HepG2 (cell line): ENCODE results near the gene LIMS2. TPM values are rescaled to one million over a fixed set of nuclear protein-coding genes. Genes with fewer than 3 reads are reported as not detected.

Source experiments
- ATAC-seq: fragments of 200-7000 bp; cut with Tn5 transposase; 3 replicates; pipeline ENCODE4 v1.9.1; 2020; ENCODE audit warnings: mild to moderate bottlenecking, moderate library complexity
- BruUV-seq: library from RNA; stranded (reverse); fragments of 400-500 nt; replicated peaks from 2 replicates; lab custom pipeline; 2021; lab: Mats Ljungman, UMichigan
- CTCF ChIA-PET: fragments of 300-600 bp; formaldehyde crosslinking; extraction: SDS; loops from one replicate; lab custom pipeline; 2021; ENCODE audit warnings: low total read pairs, inconsistent platforms, low intra/inter-chr PET ratio; lab: Yijun Ruan, JAX
- POLR2A ChIA-PET: fragments of 350-600 bp; sonication (Branson Sonifier 250); formaldehyde crosslinking; loops from one replicate; lab custom pipeline; 2020; ENCODE audit warnings: antibody characterized with exemption, inconsistent platforms; lab: Yijun Ruan, JAX
- DNase-seq: peaks from one replicate; pipeline ENCODE4 v3.0.0-alpha.2; 2015; ENCODE audit warnings: low spot score
- FAIRE-seq: peaks from 3 replicates; lab custom pipeline; 2011; peaks lifted over from hg19 to GRCh38; lab: Jason Lieb, UNC
- H2AFZ ChIP-seq: one replicate; pipeline ENCODE4 v1.6.1; 2011; ENCODE audit warnings: low read length, inconsistent platforms
- H3K27ac ChIP-seq: fragments of 300-600 bp; 3 replicates; pipeline ENCODE4 v1.8.0; 2011; ENCODE audit warnings: mixed run types, mild to moderate bottlenecking, mixed read lengths, low read length, inconsistent platforms; ENCODE audit not compliant: insufficient read depth; ENCODE audit errors: extremely low read length
- H3K27me3 ChIP-seq, 2 experiments: fragments of 200-600 bp in 1 of 2; 2 replicates in 1 of 2; 3 replicates in 1 of 2; pipeline versions ENCODE4 v1.6.0 to v1.8.0; 2011; ENCODE audit warnings: low read length in 2 of 2, mild to moderate bottlenecking in 2 of 2, moderate library complexity in 2 of 2, inconsistent platforms in 1 of 2; ENCODE audit not compliant: insufficient read depth in 2 of 2, control insufficient read depth in 1 of 2
- H3K36me3 ChIP-seq, 2 experiments: fragments of 200-600 bp in 1 of 2; replicated peaks in 1 of 2; 2 replicates in 1 of 2; 3 replicates in 1 of 2; pipeline versions ENCODE4 v1.5.1 to v1.8.0; 2011; ENCODE audit warnings: low read length in 2 of 2, inconsistent platforms in 1 of 2; ENCODE audit not compliant: insufficient read depth in 2 of 2, control insufficient read depth in 1 of 2
- H3K4me1 ChIP-seq: 2 replicates; pipeline ENCODE4 v1.5.1; 2012; ENCODE audit warnings: low read length, inconsistent platforms; ENCODE audit not compliant: insufficient read depth
- H3K4me2 ChIP-seq: 2 replicates; pipeline ENCODE4 v1.6.0; 2011; ENCODE audit warnings: low read depth, low read length, inconsistent platforms
- H3K4me3 ChIP-seq, 3 experiments: fragments of 200-600 bp in 1 of 3; sonication (generic), shearing (Covaris generic) in 1 of 3; replicated peaks in 1 of 3; 2 replicates each; pipeline ENCODE4 v1.5.1; 2011 to 2016; ENCODE audit warnings: low read length in 3 of 3, inconsistent platforms in 2 of 3, low read depth in 2 of 3, mild to moderate bottlenecking in 2 of 3, control low read depth in 1 of 3, mixed read lengths in 1 of 3; ENCODE audit not compliant: insufficient read depth in 1 of 3
- H3K79me2 ChIP-seq: one replicate; pipeline ENCODE4 v1.6.1; 2011; ENCODE audit warnings: low read length, inconsistent platforms; ENCODE audit not compliant: insufficient read depth
- H3K9ac ChIP-seq: 2 replicates; pipeline ENCODE4 v1.6.0; 2011; ENCODE audit warnings: mild to moderate bottlenecking, low read depth, low read length, inconsistent platforms; ENCODE audit not compliant: insufficient read depth
- H3K9me3 ChIP-seq: 2 replicates; pipeline ENCODE4 v1.5.1; 2012; ENCODE audit warnings: mild to moderate bottlenecking, low read length
- H4K20me1 ChIP-seq: 2 replicates; pipeline ENCODE4 v1.6.0; 2011; ENCODE audit warnings: inconsistent platforms, mild to moderate bottlenecking, low read length, moderate library complexity; ENCODE audit not compliant: insufficient read depth
- FOXP1 ChIP-seq, 2 experiments: fragments of 450-650 bp in 1 of 2; IDR thresholded peaks; 2 replicates each; pipeline ENCODE4 v1.6.1; 2017 to 2018; ENCODE audit warnings: antibody characterized with exemption in 1 of 2
- KMT2B ChIP-seq: IDR thresholded peaks from 2 replicates; pipeline ENCODE4 v1.6.1; 2016; ENCODE audit warnings: missing genetic modification reagents, missing compliant biosample characterization
- NCOA5 ChIP-seq: sonication (generic); formaldehyde crosslinking; IDR thresholded peaks from 2 replicates; pipeline ENCODE4 v1.4.0; 2020; ENCODE audit warnings: missing genetic modification reagents
- NR3C1 ChIP-seq: sonication (generic); formaldehyde crosslinking; IDR thresholded peaks from 2 replicates; pipeline ENCODE4 v1.4.0; 2020; ENCODE audit warnings: missing genetic modification reagents
- PPARG ChIP-seq: conservative IDR thresholded peaks from 2 replicates; pipeline ENCODE4 v1.6.1; 2016; ENCODE audit warnings: missing biosample characterization, missing genetic modification reagents
- REPIN1 ChIP-seq: sonication (generic); formaldehyde crosslinking; IDR thresholded peaks from 2 replicates; pipeline ENCODE4 v1.8.0; 2022; ENCODE audit warnings: missing genetic modification reagents, low read depth, mild to moderate bottlenecking, borderline replicate concordance
- SOX13 ChIP-seq, 3 experiments: fragments of 450-650 bp in 1 of 3; sonication (generic) in 1 of 3; formaldehyde crosslinking in 1 of 3; IDR thresholded peaks in 2 of 3; conservative IDR thresholded peaks in 1 of 3; 2 replicates each; pipeline versions ENCODE4 v1.5.0 to v1.6.1; 2016 to 2020; ENCODE audit warnings: antibody characterized with exemption in 1 of 3, mild to moderate bottlenecking in 1 of 3, missing compliant biosample characterization in 1 of 3, missing genetic modification reagents in 1 of 3, moderate library complexity in 1 of 3
- SRF ChIP-seq: IDR thresholded peaks from 2 replicates; pipeline ENCODE4 v1.6.1; 2011; ENCODE audit warnings: mild to moderate bottlenecking, low read depth, low read length, moderate library complexity
- TCF12 ChIP-seq, 2 experiments: fragments of 450-650 bp in 1 of 2; sonication (generic) in 1 of 2; formaldehyde crosslinking in 1 of 2; IDR thresholded peaks; 2 replicates each; pipeline versions ENCODE4 v1.6.1 to v1.8.0; 2017 to 2022; ENCODE audit warnings: antibody characterized with exemption in 1 of 2, mild to moderate bottlenecking in 1 of 2, missing genetic modification reagents in 1 of 2, moderate library complexity in 1 of 2
- WIZ ChIP-seq: sonication (generic); formaldehyde crosslinking; IDR thresholded peaks from 2 replicates; pipeline ENCODE4 v1.5.1; 2020; ENCODE audit warnings: mild to moderate bottlenecking, missing genetic modification reagents
- ZNF234 ChIP-seq: sonication (generic); formaldehyde crosslinking; conservative IDR thresholded peaks from 2 replicates; pipeline ENCODE4 v1.5.1; 2020; ENCODE audit warnings: mild to moderate bottlenecking, missing genetic modification reagents
- ZNF740 ChIP-seq: sonication (generic); formaldehyde crosslinking; IDR thresholded peaks from 2 replicates; pipeline ENCODE4 v1.4.0; 2020; ENCODE audit warnings: missing genetic modification reagents
- ZSCAN9 ChIP-seq: IDR thresholded peaks from 2 replicates; pipeline ENCODE4 v1.6.1; 2016; ENCODE audit warnings: borderline replicate concordance
- WGBS: methylation state at CpG from one replicate; pipeline ENCODE4 v1.1.6; 2017; ENCODE audit warnings: low lambda C conversion rate; 5-methylcytosine and 5-hydroxymethylcytosine counted together
- in situ Hi-C: cut with HindIII; loops from 2 replicates; pipeline ENCODE4 v1.10.0; 2017; ENCODE audit warnings: low pct_unique_long_range_greater_than_20kb; ENCODE audit not compliant: extremely low pct_ligation_motif_present
- intact Hi-C: fragments of 100-400 bp; cut with micrococcal nuclease; formaldehyde crosslinking; loops from one replicate; pipeline ENCODE4 v1.10.0; 2022; ENCODE audit not compliant: unreplicated experiment
- polyA plus RNA-seq, 8 experiments: library from polyadenylated mRNA; depleted of rRNA in 3 of 8; stranded (reverse) in 7 of 8; unstranded in 1 of 8; fragments of >200 nt; fragmentation: Illumina TruSeq in 4 of 8; extraction: Trizol in 4 of 8; gene quantifications; 2 replicates each; pipeline versions ENCODE4 v1.2.1 to v1.2.3, GENCODE V29; 2011 to 2016; ENCODE audit warnings: low read depth in 4 of 8, missing spikeins in 1 of 8, mixed read lengths in 1 of 8; ENCODE audit not compliant: insufficient read depth in 1 of 8
- total RNA-seq, 5 experiments: library from RNA; depleted of rRNA; stranded (reverse); fragments of >200 nt; fragmentation: Illumina TruSeq; extraction: Trizol; gene quantifications; 2 replicates each; pipeline ENCODE4 v1.2.3, GENCODE V29; 2016; ENCODE audit warnings: low read depth in 1 of 5
- TF ChIP-seq, protein P1 (sequence below): IDR thresholded peaks from 2 replicates; pipeline ENCODE4 v1.6.1; 2016; ENCODE audit warnings: low read depth, borderline replicate concordance
- TF ChIP-seq, protein P2 (sequence below): sonication (generic); formaldehyde crosslinking; IDR thresholded peaks from 2 replicates; pipeline ENCODE4 v1.4.0; 2020; ENCODE audit warnings: mild to moderate bottlenecking, missing genetic modification reagents

The LIMS2 gene
- total and polyA plus RNA-seq, 2 of the 13 experiments (the other 11 are each of a cell fraction or from before 2014, with no cell fraction given), result 1.0 to 1.9 TPM

DNA sequence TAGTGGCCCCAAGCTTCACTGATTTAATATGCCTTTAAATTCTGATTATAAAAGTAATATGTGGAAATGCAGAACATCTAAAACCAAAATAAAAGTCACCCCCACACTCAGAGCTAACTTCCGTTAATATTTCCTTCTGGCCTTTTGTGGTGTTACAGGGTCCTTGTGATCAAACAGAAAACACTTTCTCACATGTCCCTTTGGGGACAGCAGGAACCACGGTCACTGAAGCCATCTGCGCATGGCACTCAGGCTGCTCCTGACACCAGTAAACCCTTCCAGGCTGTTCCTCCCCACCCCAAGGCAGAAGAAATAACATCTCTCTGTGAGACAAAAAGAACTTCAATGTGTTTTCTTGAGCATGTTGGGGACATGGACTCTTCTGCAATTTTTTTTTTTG is 54.5 kb downstream of the LIMS2 start:
- FAIRE-seq, result no peak
- DNase-seq, result no peak

GRCh38 chr2:127619877-127620705 is 55.2 kb downstream of the LIMS2 start:
- FAIRE-seq, result no peak
- no peak overlapping the region for H3K4me2 ChIP-seq
- BruUV-seq, result no TSS peak

More for the DNA sequence above, 54.5 kb downstream of the LIMS2 start:
- BruUV-seq, result no TSS peak
- Histone ChIP-seq H3K36me3 (no peaks in the 10 kb centered on the region), H2AFZ (no peak overlapping the region), H3K27me3 (peaks cover 20 to 81% of the 10 kb centered on the region in 2 experiments; a peak in 4 of 5 replicates), H3K9ac (no peak overlapping the region), H3K4me3 (no peak overlapping the region), H3K79me2 (no peaks in the 10 kb centered on the region), H4K20me1 (no peaks in the 10 kb centered on the region), H3K9me3 (no peaks in the 10 kb centered on the region), H3K27ac (no peak overlapping the region), H3K4me2 (no peak overlapping the region), H3K4me1 (no peaks in the 10 kb centered on the region)
- no peak for TF ChIP-seq ZSCAN9
- TF ChIP-seq KMT2B (CRISPR knock-in tag), result no peak
- TF ChIP-seq, protein P1, sequence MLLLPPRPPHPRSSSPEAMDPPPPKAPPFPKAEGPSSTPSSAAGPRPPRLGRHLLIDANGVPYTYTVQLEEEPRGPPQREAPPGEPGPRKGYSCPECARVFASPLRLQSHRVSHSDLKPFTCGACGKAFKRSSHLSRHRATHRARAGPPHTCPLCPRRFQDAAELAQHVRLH (CRISPR knock-in tag), result no peak
- no peak for TF ChIP-seq NR3C1
- TF ChIP-seq WIZ (CRISPR knock-in tag), result no peak
- TF ChIP-seq SRF, result no peak
- TF ChIP-seq ZNF234 (CRISPR knock-in tag), result no peak
- TF ChIP-seq TCF12 (IDR thresholded peaks at IDR 0.05), result no peak
- TF ChIP-seq TCF12 (CRISPR knock-in tag; IDR thresholded peaks at IDR 0.05), result no peak
- TF ChIP-seq ZNF740, result no peak
- in situ Hi-C loops (no loop called here), intact Hi-C loops (no loop called here)
- ChIA-PET CTCF (no interaction called here), POLR2A (no interaction called here)
- ATAC-seq, result no peak
- 67% methylated on average over 3 of the region's 3 CpGs for WGBS

More at GRCh38 chr2:127619877-127620705, 55.2 kb downstream of the LIMS2 start:
- H2AFZ ChIP-seq, result no peak overlapping the region
- no peak overlapping the region for H3K9ac ChIP-seq
- ATAC-seq (peak; percentile 13), DNase-seq (no peak)
- ChIA-PET POLR2A (no interaction called here), CTCF (no interaction called here)
- no peaks in the 10 kb centered on the region for H4K20me1 ChIP-seq
- 18% methylated on average over 11 of the region's 16 CpGs for WGBS
- H3K36me3 ChIP-seq, result no peaks in the 10 kb centered on the region
- no peak overlapping the region for H3K27ac ChIP-seq
- intact Hi-C loops, result no loop called here
- TF ChIP-seq, protein P2, sequence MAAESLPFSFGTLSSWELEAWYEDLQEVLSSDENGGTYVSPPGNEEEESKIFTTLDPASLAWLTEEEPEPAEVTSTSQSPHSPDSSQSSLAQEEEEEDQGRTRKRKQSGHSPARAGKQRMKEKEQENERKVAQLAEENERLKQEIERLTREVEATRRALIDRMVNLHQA (CRISPR knock-in tag), result no peak
- TF ChIP-seq PPARG (no peak), FOXP1 (IDR thresholded peaks at IDR 0.05) (no peak), FOXP1 (CRISPR knock-in tag; IDR thresholded peaks at IDR 0.05) (no peak), NCOA5 (CRISPR knock-in tag) (no peak), REPIN1 (CRISPR knock-in tag) (no peak), SOX13 (IDR thresholded peaks at IDR 0.05) (no peak), SOX13 (CRISPR knock-in tag; conservative IDR thresholded peaks at IDR 0.05 in 1 of 2, IDR thresholded peaks at IDR 0.05 in 1 of 2) (no peak)
- TF ChIP-seq, all 625 proteins: peak for 0
- H3K4me1 ChIP-seq, result no peaks in the 10 kb centered on the region
- in situ Hi-C loops, result no loop called here
- no peak overlapping the region for H3K4me3 ChIP-seq
- peaks cover 15 to 81% of the 10 kb centered on the region in 2 experiments; a peak in 4 of 5 replicates for H3K27me3 ChIP-seq
- H3K9me3 ChIP-seq, result no peaks in the 10 kb centered on the region
- no peaks in the 10 kb centered on the region for H3K79me2 ChIP-seq
